OCI-LY3 (cell line): ENCODE results near the gene MALAT1.
"Not testable (repeated sequence)": the region's sequence is repeated elsewhere in the genome, so short reads cannot be mapped to it uniquely, and the experiment has no call there.

Experiments
- H2AFZ ChIP-seq: fragments of 200-600, 300-600 bp; shearing (Covaris generic); 2 replicates; pipeline ENCODE4 v1.6.0; 2014; ENCODE audit warnings: antibody characterized with exemption, low read depth, low read length
- H3K27ac ChIP-seq: fragments of 200-600, 300-600 bp; sonication (generic); 2 replicates; pipeline ENCODE4 v1.5.1; 2014; ENCODE audit warnings: mild to moderate bottlenecking, low read length, moderate library complexity, mixed read lengths
- H3K27me3 ChIP-seq: fragments of 200-600, 300-600 bp; sonication (generic); 2 replicates; pipeline ENCODE4 v1.6.1; 2014; ENCODE audit warnings: low read depth, low read length, mixed read lengths
- H3K36me3 ChIP-seq: fragments of 200-600, 300-600 bp; sonication (generic); replicated peaks from 2 replicates; pipeline ENCODE3; 2014; ENCODE audit warnings: low read depth, low read length, mixed read lengths
- H3K4me1 ChIP-seq: fragments of 300-600, 200-600 bp; sonication (generic); 2 replicates; pipeline ENCODE4 v1.6.1; 2014; ENCODE audit warnings: low read length, mixed read lengths
- H3K4me2 ChIP-seq: fragments of 200-600, 300-600 bp; sonication (generic); 2 replicates; pipeline ENCODE4 v1.6.1; 2014; ENCODE audit warnings: low read length, mixed read lengths
- H3K4me3 ChIP-seq: fragments of 300-600, 200-600 bp; sonication (generic); 2 replicates; pipeline ENCODE4 v1.5.1; 2014; ENCODE audit warnings: antibody characterized with exemption, mild to moderate bottlenecking, low read length, moderate library complexity
- H3K79me2 ChIP-seq: fragments of 300-600, 200-600 bp; shearing (Covaris generic); 2 replicates; pipeline ENCODE4 v1.6.1; 2014; ENCODE audit warnings: mild to moderate bottlenecking, low read length, mixed read lengths
- H3K9ac ChIP-seq: fragments of 300-600, 200-600 bp; shearing (Covaris generic); 2 replicates; pipeline ENCODE4 v1.6.0; 2014; ENCODE audit warnings: mild to moderate bottlenecking, low read length, moderate library complexity
- H3K9me3 ChIP-seq: fragments of 200-600, 300-600 bp; shearing (Covaris generic); 2 replicates; pipeline ENCODE4 v1.6.1; 2014; ENCODE audit warnings: low read length, mixed read lengths; ENCODE audit not compliant: insufficient read depth
- H4K20me1 ChIP-seq: fragments of 200-600, 300-600 bp; sonication (generic); 2 replicates; pipeline ENCODE4 v1.6.1; 2016; ENCODE audit warnings: low read length, mixed read lengths; ENCODE audit not compliant: insufficient read depth
- EZH2phosphoT487 ChIP-seq: fragments of 200-600 bp; shearing (Covaris generic); IDR thresholded peaks from 2 replicates; pipeline ENCODE4 v1.6.1; 2018; ENCODE audit warnings: antibody characterized with exemption, mixed run types, low read depth
- TF ChIP-seq, protein P1 (sequence below): fragments of 200-600, 300-600 bp; sonication (generic); IDR thresholded peaks from 2 replicates; pipeline ENCODE4 v1.5.1; 2014; ENCODE audit warnings: antibody characterized with exemption, low read length, low read depth

MALAT1 gene

GRCh38 chr11:65498977-65499712 lies at the start of gene MALAT1:
TSS of gene MALAT1 (plus strand) at chr11:65499045.
- Histone ChIP-seq H3K27me3 (no peaks in the 10 kb centered on the region), H3K36me3 (peaks cover 51% of the 10 kb centered on the region), H3K79me2 (peaks cover 84% of the 10 kb centered on the region), H2AFZ (peak within 1 kb of the TSS; percentile 67), H3K9ac (peak within 1 kb of the TSS; percentile 99), H3K4me1 (peaks cover 55% of the 10 kb centered on the region), H4K20me1 (peaks cover 48% of the 10 kb centered on the region), H3K4me2 (peak within 1 kb of the TSS; percentile 95), H3K9me3 (no peaks in the 10 kb centered on the region), H3K27ac (peak within 1 kb of the TSS; percentile 91), H3K4me3 (peak within 1 kb of the TSS; percentile 83)
- TF ChIP-seq, protein P1, sequence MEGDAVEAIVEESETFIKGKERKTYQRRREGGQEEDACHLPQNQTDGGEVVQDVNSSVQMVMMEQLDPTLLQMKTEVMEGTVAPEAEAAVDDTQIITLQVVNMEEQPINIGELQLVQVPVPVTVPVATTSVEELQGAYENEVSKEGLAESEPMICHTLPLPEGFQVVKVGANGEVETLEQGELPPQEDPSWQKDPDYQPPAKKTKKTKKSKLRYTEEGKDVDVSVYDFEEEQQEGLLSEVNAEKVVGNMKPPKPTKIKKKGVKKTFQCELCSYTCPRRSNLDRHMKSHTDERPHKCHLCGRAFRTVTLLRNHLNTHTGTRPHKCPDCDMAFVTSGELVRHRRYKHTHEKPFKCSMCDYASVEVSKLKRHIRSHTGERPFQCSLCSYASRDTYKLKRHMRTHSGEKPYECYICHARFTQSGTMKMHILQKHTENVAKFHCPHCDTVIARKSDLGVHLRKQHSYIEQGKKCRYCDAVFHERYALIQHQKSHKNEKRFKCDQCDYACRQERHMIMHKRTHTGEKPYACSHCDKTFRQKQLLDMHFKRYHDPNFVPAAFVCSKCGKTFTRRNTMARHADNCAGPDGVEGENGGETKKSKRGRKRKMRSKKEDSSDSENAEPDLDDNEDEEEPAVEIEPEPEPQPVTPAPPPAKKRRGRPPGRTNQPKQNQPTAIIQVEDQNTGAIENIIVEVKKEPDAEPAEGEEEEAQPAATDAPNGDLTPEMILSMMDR = no peak
- no peak for TF ChIP-seq EZH2phosphoT487

- H3K4me3 ChIP-seq, H3K4me2 ChIP-seq, H3K79me2 ChIP-seq, H3K9ac ChIP-seq, H3K27me3 ChIP-seq, H3K36me3 ChIP-seq, H3K9me3 ChIP-seq, H4K20me1 ChIP-seq, H3K27ac ChIP-seq, H2AFZ ChIP-seq: not testable (repeated sequence)
- H3K4me1 ChIP-seq = peaks cover 13% of the 10 kb centered on the region
Observed at GRCh38 chr11:65451301-65451700, 47.5 kb upstream of the MALAT1 start.

DNA sequence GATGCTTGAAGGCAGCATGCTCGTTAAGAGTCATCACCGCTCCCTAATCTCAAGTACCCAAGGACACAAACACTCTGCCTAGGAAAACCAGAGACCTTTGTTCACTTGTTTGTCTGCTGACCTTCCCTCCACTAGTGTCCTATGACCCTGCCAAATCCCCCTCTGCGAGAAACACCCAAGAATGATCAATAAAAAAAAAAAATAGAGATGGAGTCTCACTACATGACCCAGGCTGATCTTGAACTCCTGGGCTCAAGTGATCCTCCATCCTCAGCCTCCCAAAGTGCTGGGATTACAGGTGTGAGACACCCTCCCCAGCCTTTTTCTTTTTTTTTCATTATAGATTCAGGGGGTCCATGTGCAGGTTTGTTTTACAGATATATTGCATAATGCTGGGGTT lies 46.6 kb upstream of the MALAT1 start:
- not testable (repeated sequence) for H3K27me3 ChIP-seq, H2AFZ ChIP-seq, H3K27ac ChIP-seq, H3K9ac ChIP-seq, H4K20me1 ChIP-seq, H3K4me3 ChIP-seq, H3K4me2 ChIP-seq, H3K79me2 ChIP-seq, H3K9me3 ChIP-seq, H3K36me3 ChIP-seq
- H3K4me1 ChIP-seq = peaks cover 22% of the 10 kb centered on the region

DNA sequence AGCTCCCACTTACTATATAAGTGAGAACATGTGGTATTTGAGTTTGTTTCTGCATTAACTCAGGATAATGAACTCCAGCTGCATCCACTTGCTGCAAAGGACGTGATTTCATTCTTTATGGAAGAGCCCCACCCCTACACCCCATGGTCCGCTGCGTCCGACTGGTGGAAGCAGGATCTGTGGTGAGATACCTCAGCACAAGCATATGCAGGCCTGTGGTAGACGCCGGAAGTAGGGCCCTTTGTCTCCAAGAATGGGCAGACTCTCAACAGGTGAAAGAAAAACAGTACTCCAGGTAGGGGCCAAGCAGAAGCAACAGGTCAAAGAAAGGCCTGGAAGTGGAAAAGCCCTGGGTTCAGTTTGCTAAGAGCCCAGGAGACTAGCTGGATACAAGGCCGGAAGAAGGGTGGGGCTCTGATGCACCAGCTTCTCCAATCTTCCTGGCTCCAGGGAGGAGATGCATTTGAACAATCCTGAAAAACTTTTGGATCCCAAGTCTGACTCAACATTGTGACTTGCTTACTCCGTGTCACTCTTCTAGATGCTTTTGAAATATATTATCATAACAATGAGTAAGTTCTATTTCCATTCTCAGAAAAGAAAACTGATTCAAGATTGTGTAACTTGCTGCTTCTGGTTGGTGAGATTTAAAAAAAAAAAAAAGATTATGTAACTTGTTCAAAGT lies 45.9 kb upstream of the MALAT1 start:
- Histone ChIP-seq H4K20me1 (no peaks in the 10 kb centered on the region), H3K27me3 (no peaks in the 10 kb centered on the region), H3K4me1 (peaks cover 27% of the 10 kb centered on the region), H3K4me3 (no peak overlapping the region), H3K79me2 (peaks cover 3% of the 10 kb centered on the region; the same call in 1 of the 2 replicates), H3K27ac (no peak overlapping the region), H3K9ac (no peak overlapping the region), H3K9me3 (no peaks in the 10 kb centered on the region), H2AFZ (no peak overlapping the region), H3K36me3 (no peaks in the 10 kb centered on the region), H3K4me2 (no peak overlapping the region)
- no peak for TF ChIP-seq EZH2phosphoT487
- TF ChIP-seq, protein P1 = no peak

DNA sequence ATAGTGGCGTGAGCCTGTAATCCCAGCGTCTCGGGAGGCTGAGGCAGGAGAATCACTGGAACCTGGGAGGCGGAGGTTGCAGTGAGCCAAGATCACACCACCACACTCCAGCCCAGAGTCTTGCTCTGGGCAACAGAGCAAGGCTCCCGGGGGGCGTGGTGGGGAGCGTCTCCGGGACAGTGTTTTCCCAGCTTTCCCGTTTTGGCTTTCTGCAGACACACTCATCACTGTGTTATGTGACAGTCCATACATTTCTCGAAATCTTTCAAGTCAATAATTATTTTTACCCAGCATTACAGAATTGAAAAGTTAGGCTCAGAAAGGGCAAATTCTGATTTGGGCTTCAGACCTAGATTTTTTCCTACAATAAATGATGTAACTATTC lies 44.5 kb upstream of the MALAT1 start:
- peak overlapping the region; percentile 91 for H3K4me3 ChIP-seq

More for the DNA sequence above, 44.5 kb upstream of the MALAT1 start:
- Histone ChIP-seq H3K9me3 (no peaks in the 10 kb centered on the region), H3K27me3 (no peaks in the 10 kb centered on the region), H3K4me2 (peak overlapping the region; percentile 96), H3K9ac (peak overlapping the region; percentile 87), H3K79me2 (peaks cover 3% of the 10 kb centered on the region; the same call in 1 of the 2 replicates), H2AFZ (peak overlapping the region; percentile 98; the same call in 1 of the 2 replicates), H3K27ac (no peak overlapping the region), H3K4me1 (peaks cover 28% of the 10 kb centered on the region), H4K20me1 (no peaks in the 10 kb centered on the region), H3K36me3 (no peaks in the 10 kb centered on the region)
- no peak for TF ChIP-seq EZH2phosphoT487
- TF ChIP-seq, protein P1 = no peak
